ENCODE results near the gene FAM200A.
"Not testable (repeated sequence)": the region's sequence is repeated elsewhere in the genome, so short reads cannot be mapped to it uniquely, and the experiment has no call there.

Gene FAM200A

GRCh38 chr7:99551767-99552463 is at the start of gene FAM200A:
TSS of gene FAM200A (minus strand) at chr7:99552114. CDS start at chr7:99548407, 3,707 bp downstream.
- DNase-seq: peak; percentile 26 to 91 (median 79)

DNA sequence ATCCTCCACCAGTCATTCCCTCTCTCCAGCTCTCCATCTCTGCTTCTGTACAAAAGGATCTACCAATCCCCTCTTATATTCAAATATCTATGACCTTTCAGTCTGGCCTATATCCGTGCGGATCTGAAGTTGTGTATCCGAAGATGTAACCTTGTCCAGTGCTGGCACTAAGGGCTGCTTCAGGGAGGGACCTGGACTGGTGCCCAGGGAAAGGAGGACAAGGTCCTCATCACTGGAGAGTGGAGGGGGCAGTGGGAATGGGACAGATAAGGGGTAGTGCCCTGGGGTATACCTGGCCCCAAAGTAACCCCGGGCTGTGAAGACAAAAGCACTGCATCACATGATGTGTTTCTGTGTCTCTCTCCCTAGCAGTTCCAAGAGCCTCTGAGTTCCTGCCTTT is 47.9 kb upstream of the FAM200A start:
- no peak for DNase-seq

GRCh38 chr7:99597762-99598501 is 46.0 kb upstream of the FAM200A start, which contains the start of gene TMEM225B:
TSS of gene TMEM225B (plus strand) at chr7:99598267. CDS start at chr7:99604389, 6,122 bp downstream.
- no peak for DNase-seq

GRCh38 chr7:99596408-99596955 is 44.6 kb upstream of the FAM200A start:
- DNase-seq: no peak

- no peak for DNase-seq
Observed at GRCh38 chr7:99594948-99595745, 43.2 kb upstream of the FAM200A start.

- DNase-seq: no peak
Observed at GRCh38 chr7:99588868-99589267, 37.0 kb upstream of the FAM200A start.

DNA sequence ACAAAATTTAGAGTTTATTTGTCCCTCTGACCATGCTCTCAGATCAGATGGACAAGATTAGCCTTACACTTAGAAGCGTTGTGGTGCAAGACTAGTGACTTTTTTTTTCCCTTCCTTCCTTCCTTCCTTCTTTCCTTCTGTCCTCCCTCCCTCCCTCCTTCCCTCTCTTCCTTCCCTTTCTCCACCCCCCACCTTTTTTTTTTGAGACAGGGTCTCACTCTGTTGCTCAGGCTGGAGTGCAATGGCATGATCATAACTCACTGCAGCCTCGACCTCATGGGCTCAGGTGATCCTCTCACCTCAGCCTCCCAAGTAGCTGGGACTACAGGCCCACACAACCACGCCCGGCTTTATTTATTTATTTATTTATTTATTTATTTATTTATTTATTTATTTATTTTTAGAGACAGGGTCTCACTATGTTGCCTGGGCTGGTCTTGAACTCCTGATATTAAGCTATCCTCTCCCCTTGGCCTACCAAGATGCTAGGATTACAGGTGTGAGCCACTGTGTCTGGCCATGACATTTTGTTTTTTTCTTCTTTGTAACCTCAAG is 28.9 kb upstream of the FAM200A start:
- DNase-seq: not testable (repeated sequence)

DNA sequence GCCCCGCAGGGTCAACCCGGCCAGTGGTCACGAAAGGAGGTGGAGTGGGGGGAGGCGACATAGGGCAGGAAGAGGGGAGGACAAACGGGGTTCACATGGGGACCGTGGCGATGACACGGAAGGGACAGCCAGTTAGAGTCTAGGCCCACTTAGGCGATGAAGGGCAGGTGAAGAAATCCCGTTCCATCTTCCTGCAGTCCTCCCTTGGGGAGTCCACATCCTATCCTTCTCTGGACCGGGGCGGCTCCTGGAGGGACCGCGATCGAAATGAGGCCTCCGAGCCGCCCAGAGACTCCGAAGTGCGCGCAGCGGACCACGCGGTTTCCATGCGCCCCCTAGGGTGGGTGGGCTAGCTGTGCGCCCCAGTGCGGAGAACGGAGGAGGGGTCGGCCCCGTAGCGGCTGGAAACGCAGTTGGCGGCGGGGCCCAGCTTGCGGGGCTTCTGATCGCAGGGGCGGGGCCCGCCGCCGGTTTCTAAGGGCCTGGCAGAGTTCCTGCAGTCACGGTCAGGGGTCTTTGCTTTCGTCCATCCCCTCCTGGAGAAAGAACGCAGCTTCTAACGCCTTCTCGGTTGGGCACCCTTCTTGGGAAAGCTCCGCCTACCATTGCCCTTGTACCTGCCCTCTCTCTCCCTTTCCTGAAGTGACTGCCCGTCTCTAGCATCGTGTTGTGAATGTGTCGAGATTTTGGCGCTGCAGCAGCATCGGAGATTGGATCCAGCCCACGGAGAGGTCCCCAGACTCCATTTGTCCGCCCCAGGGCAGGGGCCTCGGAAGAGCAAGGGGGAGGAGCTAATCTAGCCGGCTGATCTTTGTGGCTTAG is 28.3 kb upstream of the FAM200A start:
- peak in 39 of 51 donors; percentile 7 to 62 (median 40) for DNase-seq

- DNase-seq: no peak
Observed at GRCh38 chr7:99579281-99579955, 27.5 kb upstream of the FAM200A start.

DNA sequence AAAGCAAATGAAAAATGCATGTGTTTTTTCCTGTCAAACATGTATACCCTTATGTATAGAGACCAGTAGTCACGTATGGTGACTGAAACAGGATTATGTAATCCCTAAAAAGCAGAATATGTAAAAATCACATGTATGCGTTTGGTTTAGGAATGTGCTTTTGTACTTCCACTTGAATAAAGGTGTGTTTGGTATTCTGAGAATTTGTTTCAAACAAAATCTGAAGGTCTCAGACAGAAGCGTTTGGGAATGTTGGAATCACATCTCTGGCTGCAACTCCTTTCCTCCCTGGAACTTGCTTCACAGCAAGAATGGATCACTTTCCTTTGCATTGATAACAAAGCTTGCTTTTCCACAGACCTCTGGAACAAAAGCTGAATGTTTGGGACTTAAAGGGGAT is 24.3 kb upstream of the FAM200A start:
- DNase-seq: no peak

DNA sequence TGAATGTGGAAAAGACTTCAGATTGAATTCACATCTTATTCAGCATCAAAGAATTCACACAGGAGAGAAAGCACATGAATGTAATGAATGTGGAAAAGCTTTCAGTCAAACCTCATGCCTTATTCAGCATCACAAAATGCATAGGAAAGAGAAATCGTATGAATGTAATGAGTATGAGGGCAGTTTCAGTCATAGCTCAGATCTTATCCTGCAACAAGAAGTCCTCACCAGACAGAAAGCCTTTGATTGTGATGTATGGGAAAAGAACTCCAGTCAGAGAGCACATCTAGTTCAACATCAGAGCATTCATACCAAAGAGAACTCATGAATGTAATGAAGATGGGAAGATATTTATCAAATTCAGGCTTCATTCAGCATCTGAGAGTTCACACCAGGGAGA is 21.3 kb upstream of the FAM200A start:
- DNase-seq: no peak

DNA sequence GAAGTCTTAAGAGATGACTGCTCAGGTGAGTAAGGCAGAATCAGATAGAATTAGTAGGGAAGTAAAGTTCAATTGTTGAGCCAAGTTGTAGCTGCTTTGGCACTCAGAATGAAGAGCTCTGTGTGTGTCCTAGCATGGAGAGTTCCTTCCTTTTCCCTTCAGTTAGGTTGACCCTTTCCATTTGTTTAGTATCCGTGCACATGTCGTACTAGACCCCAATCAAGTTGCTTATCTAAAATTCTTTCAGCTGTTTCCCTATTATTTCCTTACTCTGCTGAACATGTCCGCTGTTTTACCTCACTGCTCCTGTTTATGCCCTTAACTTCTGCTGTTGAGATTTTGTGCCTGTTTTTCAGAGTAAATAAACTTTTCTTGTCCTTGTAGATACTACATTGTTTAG is 19.9 kb upstream of the FAM200A start:
- no peak for DNase-seq

DNA sequence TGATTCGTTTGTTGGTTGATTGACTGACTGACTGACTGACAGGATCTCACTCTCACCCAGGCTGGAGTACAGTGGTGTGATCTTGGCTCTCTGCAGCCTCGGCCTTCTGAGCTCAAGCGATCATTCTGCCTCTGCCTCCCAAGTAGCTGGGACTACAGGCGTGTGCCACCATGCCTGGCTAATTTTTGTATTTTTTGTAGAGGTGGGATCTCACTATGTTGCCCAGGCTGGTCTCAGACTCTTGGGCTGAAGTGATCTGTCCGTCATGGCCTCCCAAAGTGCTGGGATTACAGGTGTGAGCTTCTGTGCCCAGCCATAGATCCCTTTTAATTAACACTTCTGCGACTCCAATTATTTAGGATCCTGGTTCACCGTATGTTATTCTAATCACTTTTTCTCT is 16.9 kb upstream of the FAM200A start:
- not testable (repeated sequence) for DNase-seq

DNA sequence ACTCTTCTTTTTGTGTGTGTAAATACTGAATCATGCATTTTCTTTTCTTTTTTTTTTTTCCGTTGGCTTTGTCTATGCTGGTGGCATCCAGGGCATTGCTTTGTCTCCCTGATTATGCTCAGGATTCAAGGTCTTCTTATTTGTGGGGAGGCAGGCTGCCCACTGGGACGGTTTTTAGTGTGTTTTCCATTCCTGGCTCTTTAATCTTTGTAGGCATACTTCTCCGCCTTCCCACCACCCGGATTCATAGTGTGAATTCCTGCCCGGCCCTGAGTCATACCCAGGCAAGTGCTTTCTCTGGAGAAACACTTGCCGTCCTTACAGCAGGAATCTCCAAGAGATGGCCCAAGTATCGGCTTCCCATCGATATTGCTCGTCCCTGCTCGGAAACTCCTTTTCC is 11.7 kb upstream of the FAM200A start:
- DNase-seq: no peak

DNA sequence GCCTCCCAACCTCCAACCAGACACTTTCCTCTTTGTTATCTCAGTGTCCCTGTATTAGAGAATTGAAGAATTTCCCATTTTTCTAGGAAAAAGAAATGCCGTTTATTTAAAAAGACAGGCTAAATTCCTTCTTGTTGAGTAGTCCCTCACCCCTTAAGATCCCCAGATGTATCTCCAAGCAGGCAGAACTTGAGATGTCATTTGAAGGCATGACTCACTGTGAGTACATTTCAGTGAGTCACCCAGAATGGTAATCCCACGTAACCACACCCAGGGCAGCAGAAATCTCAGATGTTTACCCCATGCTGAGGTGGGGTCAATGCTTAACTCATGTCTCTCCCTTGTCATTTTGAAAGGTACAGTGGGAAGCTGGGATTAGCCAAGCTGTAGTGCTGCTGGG is 10.9 kb upstream of the FAM200A start:
- peak in 3 of 51 donors; percentile 7 to 50 (median 27) for DNase-seq

GRCh38 chr7:99562114-99562784 is 10.3 kb upstream of the FAM200A start:
- DNase-seq: no peak

DNA sequence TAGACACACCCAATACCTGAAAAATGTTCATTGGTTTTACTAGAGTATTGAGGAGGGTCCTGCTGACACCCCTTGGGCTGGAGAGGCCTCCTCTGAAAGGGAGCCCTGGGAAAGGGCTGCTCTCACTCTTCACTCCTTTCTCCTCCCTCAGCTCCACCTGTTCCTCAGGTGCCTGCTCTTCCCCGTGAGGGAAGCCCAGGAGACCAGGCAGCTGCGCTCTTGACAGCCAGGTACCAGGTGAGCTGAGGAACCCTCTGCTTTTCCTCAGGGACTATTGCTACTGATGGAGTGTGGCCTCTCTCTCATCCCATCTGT is 9.8 kb upstream of the FAM200A start:
- DNase-seq: no peak

DNA sequence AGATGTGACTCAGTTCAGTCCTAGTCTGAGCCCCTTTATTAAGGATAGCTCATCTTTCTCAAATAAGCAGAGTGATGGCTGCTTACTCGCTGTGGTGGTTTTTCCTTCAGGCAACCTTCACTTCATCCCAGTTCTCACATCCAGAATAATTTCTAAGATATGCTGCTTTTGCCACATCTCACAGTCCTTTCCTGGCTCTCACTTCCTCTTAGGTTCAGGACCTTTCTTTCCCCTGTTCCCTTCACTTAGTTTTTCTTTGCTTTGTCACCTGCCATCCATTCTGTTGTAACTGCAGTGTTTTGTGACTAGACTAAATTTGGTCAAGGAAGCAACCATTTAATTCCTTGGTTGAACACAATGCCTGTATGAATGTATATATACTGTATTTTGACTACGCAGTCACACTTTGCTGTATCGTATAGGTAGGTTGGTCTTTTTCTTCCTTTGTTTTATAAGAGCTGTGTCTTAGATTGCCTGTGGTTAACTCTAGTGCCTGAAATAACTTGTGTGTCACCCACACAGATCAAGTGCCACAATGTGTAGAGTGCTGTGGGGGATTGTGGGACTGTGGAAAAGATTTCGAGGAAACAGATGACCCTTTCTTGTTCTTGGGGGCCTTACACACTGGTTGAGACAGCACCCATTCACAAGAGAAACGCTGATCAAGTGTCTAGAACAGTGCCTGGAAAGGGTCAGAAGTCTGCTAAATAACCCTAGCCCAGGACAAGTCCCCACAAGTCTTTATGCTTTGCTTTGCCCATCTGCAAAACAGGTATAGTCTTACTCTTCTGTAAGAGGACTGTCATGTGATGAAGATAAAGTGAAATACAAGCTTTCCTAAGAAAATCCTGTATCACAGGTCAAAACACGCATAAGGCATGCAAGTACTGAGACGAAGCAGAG is 9.2 kb upstream of the FAM200A start:
- DNase-seq: no peak

Data from hypothalamus (tissue), 51 donors.